CD4-positive, alpha-beta T cell treated with Interleukin-4 for 1 hour (primary cell): ENCODE measurements around the gene ZNF837.

Experiments
- DNase-seq, 2 donors: peaks; one replicate each; pipeline ENCODE4 v3.0.0-alpha.2; 2020 to 2022

Gene ZNF837

GRCh38 chr19:58367698-58368454, 13.0 kb downstream of the ZNF837 start:
- no peak for DNase-seq

DNA sequence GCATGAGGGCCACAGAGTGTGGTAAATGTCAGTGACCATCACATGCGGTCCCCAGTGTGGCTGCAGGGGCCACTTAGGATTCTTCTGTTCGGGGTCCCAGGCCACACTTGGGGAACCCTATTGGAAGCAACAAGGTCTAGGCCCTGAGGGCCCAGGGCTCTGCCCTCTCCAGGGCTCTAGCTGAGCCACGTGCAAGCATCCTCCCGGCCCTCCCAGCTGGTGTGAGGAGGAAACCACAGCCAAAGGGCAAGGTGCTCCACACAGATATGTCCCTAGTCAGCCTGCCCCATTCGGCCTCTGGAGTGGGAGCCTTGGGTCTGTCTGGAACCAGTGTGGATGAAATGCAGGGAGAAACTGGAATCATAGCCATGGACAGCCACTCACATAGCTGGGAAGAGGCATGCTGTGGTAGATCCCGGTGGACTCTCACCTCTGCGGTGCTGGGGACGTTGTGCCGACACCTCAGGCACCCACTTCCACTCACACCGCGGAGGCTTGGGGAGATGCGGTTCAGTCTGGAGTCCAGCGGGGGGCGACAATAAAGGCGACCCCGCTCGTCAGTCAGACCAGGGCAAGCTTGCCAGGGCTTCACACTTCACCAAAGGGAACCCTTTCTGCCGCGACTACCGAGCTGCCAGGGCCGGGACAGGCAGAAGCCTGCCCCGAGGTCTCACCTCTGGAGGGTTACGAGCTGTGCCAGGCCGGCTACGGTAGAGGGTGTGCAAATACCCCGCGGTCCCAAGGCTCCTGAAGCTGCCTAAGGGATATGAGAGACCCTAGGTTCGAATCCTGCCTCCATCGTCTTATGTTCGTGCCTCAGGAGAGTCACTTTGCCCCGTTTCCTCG, 14.0 kb downstream of the ZNF837 start:
- DNase-seq, result no peak

DNA sequence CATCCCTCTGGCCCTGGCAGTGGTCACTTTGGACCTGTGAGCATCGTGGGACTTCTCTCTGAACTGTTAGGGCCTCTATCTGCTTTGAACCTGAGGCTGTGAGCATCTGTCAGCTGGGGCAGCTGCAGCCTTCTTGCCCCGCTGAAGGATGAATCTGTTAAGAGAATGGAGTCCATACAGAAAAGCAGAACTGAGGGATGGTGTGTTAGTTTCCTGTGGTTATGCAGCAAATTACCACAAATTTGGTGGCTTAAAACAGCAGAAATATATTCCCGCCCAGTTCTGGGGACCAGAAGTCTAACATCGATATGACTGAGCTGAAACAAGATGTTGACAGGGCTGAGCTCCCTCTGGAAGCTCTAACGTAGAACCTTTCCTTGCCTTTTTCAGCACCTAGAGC, 16.7 kb downstream of the ZNF837 start:
- DNase-seq, result no peak

- peak; percentile 97 to 98 for DNase-seq
Observed at GRCh38 chr19:58362272-58362994, 18.4 kb downstream of the ZNF837 start, which contains the start of gene ZNF497. Gene ZNF497 (minus strand): TSS chr19:58362751. CDS start chr19:58357635, 5,116 bp downstream.

DNA sequence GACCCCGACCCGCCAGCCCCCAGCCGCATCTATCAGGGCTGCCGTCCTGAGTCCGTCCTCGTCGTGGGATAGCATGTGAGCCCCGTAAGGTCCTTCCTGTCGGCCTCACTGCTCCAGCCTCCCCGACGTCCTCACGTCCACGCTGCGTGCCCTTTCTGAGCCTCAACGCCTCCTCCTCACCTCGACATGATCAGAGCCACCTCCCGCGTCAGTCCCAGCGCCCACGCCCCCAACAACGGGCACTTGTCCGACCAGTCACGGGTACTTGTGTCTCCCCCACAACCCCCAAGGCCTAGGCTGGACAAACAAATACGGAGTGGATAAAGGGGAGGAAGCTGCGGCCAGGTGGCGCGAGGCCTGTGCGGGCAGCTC, 18.9 kb downstream of the ZNF837 start:
- peak; percentile 32 to 34 for DNase-seq

DNA sequence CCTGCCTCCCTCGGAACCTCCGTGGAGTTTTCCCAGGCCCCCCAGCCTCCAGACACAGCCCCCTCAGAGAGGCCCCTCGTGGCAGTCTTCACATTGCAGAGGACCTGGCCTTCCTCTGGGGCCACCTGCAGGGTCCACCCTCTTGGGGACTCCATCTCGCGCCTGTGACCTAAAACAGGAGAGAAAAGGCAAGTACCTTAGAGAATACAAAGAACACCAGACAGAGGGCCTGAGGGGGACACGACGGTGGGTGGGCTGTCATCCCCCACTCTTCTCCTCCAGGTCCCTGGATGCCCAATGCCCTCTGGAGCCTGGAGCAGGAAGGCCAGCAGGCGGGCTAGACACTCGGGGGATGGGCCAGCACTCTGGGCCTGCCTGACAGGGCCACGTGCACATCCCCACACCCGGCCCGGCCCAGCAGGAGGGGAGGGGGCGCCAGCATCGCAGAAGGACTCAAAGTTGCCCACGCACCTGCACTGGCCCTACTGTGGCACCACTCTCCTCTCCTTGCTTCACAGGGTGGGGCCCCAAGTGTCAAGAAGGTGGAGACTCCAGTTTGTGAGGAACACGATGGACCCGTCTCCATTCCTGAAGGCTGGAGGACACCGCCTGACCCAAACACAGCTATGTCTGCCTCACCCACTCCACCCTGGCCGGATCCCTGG, 23.2 kb downstream of the ZNF837 start:
- DNase-seq, result no peak

GRCh38 chr19:58356766-58357480, 23.9 kb downstream of the ZNF837 start:
- no peak for DNase-seq

- peak in 1 of 2 donors; percentile 30 for DNase-seq
Observed at GRCh38 chr19:58355908-58356765, 24.7 kb downstream of the ZNF837 start.

- DNase-seq, result no peak
Observed at GRCh38 chr19:58355215-58355796, 25.5 kb downstream of the ZNF837 start.

DNA sequence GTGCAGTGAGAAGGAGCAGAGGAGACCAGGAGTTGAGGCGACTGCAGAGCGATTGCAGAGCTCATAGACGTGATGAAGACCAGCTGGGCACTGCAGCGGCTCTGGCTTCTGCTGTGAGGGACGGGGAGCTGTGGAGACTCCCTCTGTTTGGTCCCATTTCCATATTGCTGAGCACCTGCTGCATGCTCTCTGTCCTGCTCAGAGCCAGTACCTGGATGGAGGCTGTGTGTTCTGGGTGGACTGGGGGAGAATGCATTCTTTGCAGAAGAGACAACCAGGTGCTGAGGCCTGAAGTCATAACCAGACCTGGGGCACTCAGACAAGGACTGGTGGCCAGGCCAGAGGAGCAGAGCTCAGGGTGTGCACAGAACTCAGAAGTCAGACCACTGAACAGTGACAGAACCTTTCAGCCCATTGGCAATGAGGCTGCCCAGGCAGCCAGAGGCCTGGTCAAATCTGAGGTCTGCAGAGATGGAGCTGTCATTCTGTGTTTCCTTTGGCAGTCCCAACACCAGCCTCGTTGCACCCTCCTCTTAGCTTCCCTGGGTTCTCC, 26.3 kb downstream of the ZNF837 start:
- DNase-seq, result no peak

DNA sequence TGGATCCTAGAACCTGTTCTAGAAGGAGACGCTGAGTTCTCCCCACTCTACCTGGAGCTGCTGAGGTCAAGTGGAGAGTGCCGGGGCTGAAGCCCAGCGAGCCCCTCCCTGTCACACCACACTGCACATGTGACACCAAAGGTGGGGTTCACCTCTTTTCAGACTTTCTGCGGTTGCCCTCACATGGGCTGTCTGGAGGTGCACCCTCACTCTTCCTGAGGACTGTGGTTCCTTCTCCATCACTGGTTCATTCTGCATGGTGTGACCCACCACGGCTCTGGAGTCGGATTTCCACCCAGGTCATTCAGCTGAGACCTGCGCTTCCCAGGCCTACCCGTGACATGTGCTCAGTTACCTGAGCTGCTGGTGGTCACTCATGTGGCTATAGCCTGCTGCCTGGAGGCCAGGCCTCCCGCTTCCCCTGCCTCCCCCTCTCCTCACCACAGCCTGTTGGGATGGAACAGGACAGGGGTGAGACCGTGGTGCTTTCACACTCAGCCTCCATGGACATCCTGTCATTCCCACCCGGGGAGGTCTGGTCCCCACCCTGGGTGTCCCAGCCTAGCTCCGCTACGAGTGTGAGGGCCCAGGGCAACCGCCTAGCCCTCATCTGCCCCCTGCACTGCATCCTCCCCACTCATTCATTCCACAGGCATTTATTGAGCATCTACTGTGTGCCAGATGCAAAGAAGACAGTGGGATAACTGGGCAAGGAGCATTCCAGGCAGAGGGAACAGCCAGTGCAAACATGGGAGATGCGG, 26.9 kb downstream of the ZNF837 start:
- no peak for DNase-seq

GRCh38 chr19:58352760-58353671, 27.8 kb downstream of the ZNF837 start, which contains the start of gene A1BG:
Gene A1BG (minus strand): TSS chr19:58353492. CDS start chr19:58353437, 55 bp downstream.
- DNase-seq, result no peak

DNA sequence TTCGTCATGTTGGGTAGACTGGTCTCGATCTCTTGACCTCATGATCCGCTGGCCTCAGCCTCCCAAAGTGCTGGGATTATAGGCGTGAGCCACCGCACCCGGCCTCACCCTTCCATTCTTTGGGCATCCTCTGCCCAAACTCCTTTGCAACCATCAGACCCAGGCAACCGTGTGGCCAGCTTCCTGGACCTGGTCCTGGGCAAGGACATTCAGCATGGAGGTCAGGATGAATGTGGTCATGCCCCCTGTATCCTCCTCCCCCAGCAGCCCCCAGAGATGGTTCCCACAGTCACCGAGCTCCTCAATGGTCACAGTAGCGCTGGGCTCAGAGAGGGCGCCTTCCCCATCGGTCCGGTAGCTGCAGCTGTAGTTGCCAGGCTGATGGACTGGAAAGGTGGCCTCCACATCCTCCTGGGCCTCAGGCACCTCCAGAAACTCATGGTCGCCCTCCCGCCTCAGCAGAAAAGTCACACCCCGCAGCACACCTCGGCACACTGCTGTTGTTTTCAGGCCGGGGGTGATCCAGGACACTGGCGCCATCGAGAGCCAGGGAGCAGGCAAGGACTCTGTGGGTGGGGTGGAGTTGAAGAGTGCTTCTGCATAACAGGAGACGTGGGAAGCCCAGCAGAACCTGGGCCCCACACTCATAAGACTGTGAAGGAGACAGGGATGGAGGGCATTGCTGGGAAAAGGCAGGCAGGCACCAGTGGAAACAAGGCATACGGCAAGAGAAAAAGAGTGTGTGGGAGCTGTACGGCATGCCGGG, 28.7 kb downstream of the ZNF837 start:
- no peak for DNase-seq

DNA sequence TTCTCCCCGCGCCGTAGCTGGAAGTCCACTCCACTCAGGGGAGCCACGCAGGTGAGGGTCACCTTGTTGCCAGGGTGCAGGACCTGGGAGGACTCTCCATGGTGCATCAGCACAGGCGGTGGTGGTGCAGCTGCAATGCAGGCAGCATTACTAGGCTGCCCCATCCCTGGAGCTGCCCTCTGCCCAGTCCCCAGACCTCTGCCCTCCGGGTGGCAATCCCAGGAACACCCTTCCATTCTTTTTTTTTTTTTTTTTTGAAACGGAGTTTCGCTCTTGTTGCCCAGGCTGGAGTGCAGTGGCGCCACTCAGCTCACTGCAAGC, 29.3 kb downstream of the ZNF837 start:
- no peak for DNase-seq

DNA sequence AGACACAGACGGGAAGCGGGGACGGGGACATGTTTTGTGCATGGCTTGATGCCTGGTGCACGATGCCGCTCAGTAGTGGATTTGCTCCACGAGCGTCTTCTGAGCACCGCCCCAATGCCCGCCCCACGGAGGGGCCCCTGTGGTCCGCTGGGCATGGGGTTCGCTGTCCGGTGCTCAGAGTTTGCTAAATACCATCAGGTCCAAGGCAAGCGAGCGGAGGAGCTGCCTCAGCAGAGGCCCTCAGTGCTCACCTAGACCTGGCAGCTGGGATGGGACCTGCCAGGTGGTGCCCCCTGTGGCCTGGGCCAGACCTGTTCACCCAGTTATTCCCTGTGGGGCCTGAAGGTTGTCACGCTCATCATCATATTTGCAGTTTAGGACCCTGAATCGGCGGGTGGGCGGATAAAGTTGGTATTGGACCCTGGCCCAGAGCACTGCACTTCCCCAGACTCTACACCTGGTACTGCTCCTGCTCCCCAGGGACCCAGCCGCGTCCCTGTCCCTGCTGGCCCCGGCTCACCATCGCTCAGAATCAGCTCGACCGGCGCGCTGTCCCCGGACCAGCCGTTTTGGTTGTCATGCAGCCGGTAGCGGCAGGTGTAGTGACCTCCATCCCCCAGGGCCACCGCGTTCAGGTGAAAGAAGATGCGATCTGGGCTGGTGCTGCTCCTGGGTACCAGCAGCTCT, 29.8 kb downstream of the ZNF837 start:
- no peak for DNase-seq

- no peak for DNase-seq
Observed at GRCh38 chr19:58350001-58350861, 30.6 kb downstream of the ZNF837 start.
